ENCODE results near the gene XYLT1. TPM values are rescaled to one million over a fixed set of nuclear protein-coding genes. Genes with fewer than 3 reads are reported as not detected.

The XYLT1 gene
- polyA plus RNA-seq, 1 donor from 2014 or later, result 3.3 TPM

DNA sequence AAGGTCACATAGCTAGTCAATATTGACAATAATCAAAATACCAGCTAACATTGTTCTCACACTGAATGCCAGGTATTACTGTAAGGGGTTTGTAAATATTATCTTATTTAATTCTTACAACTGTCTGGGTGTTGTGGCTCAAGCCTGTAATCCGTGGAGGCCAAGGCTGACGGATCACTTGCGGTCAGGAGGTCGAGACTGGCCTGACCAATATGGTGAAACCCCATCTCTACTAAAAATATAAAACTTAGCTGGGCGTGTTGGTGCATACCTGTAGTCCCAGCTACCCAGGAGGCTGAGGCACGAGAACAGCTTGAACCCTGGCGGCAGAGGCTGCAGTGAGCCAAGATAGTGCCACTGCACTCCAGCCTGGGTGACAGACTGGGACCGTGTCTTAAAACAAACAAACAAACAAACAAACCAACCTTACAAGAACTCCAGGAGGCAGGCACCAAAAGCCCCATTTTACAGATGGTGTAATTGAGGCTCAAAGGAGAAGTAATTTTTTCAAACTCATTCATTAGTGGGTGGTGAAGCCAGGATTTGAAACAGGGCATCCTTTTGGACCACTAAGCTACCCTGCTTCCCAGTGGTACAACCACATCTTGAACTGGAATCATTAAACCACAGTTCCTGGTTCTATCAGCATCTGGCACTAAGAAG, 104.3 kb downstream of the XYLT1 start:
- H3K9me3 ChIP-seq (ENCODE audit: low read length), result no peaks in the 10 kb centered on the region
- H3K27me3 ChIP-seq (ENCODE audit: insufficient read depth, low read depth, low read length), result no peaks in the 10 kb centered on the region
- H3K4me3 ChIP-seq (ENCODE audit: low read length), result no peak overlapping the region
- H3K9me2 ChIP-seq (ENCODE audit: insufficient read depth, low read length), result no peaks in the 10 kb centered on the region
- peaks cover 4% of the 10 kb centered on the region for H3K79me2 ChIP-seq (replicated peaks; ENCODE audit: insufficient read depth, low read length)
- no peak overlapping the region for H3K4me2 ChIP-seq (ENCODE audit: low read length)
- TF ChIP-seq, protein P1, sequence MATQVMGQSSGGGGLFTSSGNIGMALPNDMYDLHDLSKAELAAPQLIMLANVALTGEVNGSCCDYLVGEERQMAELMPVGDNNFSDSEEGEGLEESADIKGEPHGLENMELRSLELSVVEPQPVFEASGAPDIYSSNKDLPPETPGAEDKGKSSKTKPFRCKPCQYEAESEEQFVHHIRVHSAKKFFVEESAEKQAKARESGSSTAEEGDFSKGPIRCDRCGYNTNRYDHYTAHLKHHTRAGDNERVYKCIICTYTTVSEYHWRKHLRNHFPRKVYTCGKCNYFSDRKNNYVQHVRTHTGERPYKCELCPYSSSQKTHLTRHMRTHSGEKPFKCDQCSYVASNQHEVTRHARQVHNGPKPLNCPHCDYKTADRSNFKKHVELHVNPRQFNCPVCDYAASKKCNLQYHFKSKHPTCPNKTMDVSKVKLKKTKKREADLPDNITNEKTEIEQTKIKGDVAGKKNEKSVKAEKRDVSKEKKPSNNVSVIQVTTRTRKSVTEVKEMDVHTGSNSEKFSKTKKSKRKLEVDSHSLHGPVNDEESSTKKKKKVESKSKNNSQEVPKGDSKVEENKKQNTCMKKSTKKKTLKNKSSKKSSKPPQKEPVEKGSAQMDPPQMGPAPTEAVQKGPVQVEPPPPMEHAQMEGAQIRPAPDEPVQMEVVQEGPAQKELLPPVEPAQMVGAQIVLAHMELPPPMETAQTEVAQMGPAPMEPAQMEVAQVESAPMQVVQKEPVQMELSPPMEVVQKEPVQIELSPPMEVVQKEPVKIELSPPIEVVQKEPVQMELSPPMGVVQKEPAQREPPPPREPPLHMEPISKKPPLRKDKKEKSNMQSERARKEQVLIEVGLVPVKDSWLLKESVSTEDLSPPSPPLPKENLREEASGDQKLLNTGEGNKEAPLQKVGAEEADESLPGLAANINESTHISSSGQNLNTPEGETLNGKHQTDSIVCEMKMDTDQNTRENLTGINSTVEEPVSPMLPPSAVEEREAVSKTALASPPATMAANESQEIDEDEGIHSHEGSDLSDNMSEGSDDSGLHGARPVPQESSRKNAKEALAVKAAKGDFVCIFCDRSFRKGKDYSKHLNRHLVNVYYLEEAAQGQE (IDR thresholded peaks at IDR 0.05; ENCODE audit: borderline replicate concordance), result no peak
- TF ChIP-seq MXI1 (conservative IDR thresholded peaks at IDR 0.05; ENCODE audit: poor library complexity, severe bottlenecking), result no peak
- TF ChIP-seq SMC3 (conservative IDR thresholded peaks at IDR 0.05; ENCODE audit: poor library complexity), result no peak
- TF ChIP-seq TAF1 (IDR thresholded peaks at IDR 0.05; ENCODE audit: low read depth), result no peak
- no peak for TF ChIP-seq RAD21 (conservative IDR thresholded peaks at IDR 0.05)
- no peak for TF ChIP-seq POLR2AphosphoS5 (IDR thresholded peaks at IDR 0.05)
- TF ChIP-seq EP300 (conservative IDR thresholded peaks at IDR 0.05; ENCODE audit: poor library complexity, severe bottlenecking), result no peak
- no peak overlapping the region for H2AFZ ChIP-seq (ENCODE audit: low read depth, low read length)
- H3K9ac ChIP-seq (ENCODE audit: low read length), result no peak overlapping the region
- H4K20me1 ChIP-seq (ENCODE audit: insufficient read depth), result no peaks in the 10 kb centered on the region
- H3K36me3 ChIP-seq (ENCODE audit: insufficient read depth, low read length), result no peaks in the 10 kb centered on the region
- H3K27ac ChIP-seq (ENCODE audit: low read length), result no peak overlapping the region
- no peaks in the 10 kb centered on the region for H3F3A ChIP-seq (ENCODE audit: insufficient read depth, low read length, poor library complexity, severe bottlenecking)

DNA sequence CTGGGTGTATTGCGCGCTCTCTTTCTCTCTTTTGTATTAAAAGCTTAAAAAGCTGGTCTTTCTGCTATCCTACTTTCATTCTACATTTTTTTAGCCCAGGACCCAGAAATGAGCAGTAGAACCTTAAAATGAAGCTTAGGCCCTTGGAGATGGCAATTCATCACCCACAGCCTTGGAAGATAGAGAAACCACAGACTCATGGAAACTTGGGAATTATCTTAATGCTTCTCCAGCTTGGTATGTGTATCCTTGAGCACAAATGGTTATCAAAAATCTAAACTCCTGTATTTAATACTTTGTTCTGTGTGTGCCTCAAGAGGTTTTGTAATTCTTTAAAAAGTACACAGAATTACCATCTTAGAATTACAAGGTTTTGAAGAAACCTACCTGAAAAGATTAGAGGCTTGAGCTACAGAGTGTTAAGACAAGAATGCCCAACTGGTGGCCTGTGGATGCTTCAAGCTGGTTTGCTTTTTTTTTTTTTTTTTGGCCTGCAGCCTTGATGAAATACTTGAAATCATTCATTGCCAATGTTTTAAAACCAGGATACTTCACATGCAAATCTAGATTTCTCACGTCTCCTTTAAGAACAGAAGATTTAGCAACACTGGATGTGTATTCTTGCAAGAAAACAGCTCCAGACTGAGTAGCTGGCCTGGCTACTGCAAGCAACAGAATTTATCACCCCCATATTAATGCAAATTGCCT, 105.0 kb downstream of the XYLT1 start:
- Histone ChIP-seq H4K20me1 (ENCODE audit: insufficient read depth) (no peaks in the 10 kb centered on the region), H3F3A (ENCODE audit: insufficient read depth, low read length, poor library complexity, severe bottlenecking) (no peaks in the 10 kb centered on the region), H3K27me3 (ENCODE audit: insufficient read depth, low read depth, low read length) (no peaks in the 10 kb centered on the region), H3K36me3 (ENCODE audit: insufficient read depth, low read length) (no peaks in the 10 kb centered on the region), H3K79me2 (replicated peaks; ENCODE audit: insufficient read depth, low read length) (peaks cover 4% of the 10 kb centered on the region), H3K4me3 (ENCODE audit: low read length) (no peak overlapping the region), H3K9ac (ENCODE audit: low read length) (no peak overlapping the region), H3K27ac (ENCODE audit: low read length) (no peak overlapping the region), H3K9me2 (ENCODE audit: insufficient read depth, low read length) (no peaks in the 10 kb centered on the region), H3K9me3 (ENCODE audit: low read length) (no peaks in the 10 kb centered on the region), H3K4me2 (ENCODE audit: low read length) (no peak overlapping the region), H2AFZ (ENCODE audit: low read depth, low read length) (no peak overlapping the region)
- TF ChIP-seq, protein P1 (IDR thresholded peaks at IDR 0.05; ENCODE audit: borderline replicate concordance), result no peak
- no peak for TF ChIP-seq MXI1 (conservative IDR thresholded peaks at IDR 0.05; ENCODE audit: poor library complexity, severe bottlenecking)
- TF ChIP-seq, protein P2, sequence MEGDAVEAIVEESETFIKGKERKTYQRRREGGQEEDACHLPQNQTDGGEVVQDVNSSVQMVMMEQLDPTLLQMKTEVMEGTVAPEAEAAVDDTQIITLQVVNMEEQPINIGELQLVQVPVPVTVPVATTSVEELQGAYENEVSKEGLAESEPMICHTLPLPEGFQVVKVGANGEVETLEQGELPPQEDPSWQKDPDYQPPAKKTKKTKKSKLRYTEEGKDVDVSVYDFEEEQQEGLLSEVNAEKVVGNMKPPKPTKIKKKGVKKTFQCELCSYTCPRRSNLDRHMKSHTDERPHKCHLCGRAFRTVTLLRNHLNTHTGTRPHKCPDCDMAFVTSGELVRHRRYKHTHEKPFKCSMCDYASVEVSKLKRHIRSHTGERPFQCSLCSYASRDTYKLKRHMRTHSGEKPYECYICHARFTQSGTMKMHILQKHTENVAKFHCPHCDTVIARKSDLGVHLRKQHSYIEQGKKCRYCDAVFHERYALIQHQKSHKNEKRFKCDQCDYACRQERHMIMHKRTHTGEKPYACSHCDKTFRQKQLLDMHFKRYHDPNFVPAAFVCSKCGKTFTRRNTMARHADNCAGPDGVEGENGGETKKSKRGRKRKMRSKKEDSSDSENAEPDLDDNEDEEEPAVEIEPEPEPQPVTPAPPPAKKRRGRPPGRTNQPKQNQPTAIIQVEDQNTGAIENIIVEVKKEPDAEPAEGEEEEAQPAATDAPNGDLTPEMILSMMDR (IDR thresholded peaks at IDR 0.05; ENCODE audit: poor library complexity, severe bottlenecking), result no peak
- no peak for TF ChIP-seq RAD21 (conservative IDR thresholded peaks at IDR 0.05)
- no peak for TF ChIP-seq EZH2 (IDR thresholded peaks at IDR 0.05; ENCODE audit: borderline replicate concordance, insufficient read depth, low read length, poor library complexity, severe bottlenecking)
